ENCODE measurements around the gene MRPL52. TPM values are rescaled to one million over a fixed set of nuclear protein-coding genes. Genes with fewer than 3 reads are reported as not detected.

MRPL52 gene
- total RNA-seq, 2 donors from 2014 or later = 192 to 204 TPM

DNA sequence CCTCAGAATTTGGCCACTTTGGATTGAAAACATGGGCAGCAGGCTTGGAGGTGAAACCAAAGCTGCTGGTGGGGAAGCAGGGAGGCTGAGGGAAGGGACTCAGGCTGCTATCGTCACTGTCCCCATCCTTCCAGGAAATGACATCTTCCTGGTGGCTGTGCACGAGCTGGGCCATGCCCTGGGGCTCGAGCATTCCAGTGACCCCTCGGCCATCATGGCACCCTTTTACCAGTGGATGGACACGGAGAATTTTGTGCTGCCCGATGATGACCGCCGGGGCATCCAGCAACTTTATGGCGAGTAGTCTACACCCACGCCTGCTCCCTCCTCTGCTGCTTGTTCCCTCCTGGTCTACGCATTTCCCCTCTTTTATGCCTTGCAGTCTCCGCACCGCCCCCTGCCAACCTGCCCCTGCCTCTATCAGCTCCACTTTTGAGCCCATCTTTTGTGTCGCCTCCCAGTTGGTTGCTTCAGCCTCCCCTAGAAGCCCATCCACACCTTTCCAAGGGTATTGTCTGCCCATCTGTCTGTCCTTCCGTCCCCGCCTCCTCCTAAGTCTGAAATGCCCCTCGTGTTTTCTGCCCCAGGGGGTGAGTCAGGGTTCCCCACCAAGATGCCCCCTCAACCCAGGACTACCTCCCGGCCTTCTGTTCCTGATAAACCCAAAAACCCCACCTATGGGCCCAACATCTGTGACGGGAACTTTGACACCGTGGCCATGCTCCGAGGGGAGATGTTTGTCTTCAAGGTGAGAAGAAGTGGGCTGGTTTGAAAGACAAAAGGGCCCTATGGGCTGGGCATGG lies 13.6 kb downstream of the MRPL52 start:
- 91% methylated on average over 11 to 21 of the region's 21 CpGs for WGBS, 2 experiments (ENCODE audit: insufficient coverage in 1 of 2, insufficient read length in 1 of 2)
- Histone ChIP-seq H3K27ac (ENCODE audit: low read depth, low read length) (no peak overlapping the region), H3K4me1 (ENCODE audit: control insufficient read depth, insufficient read depth, low read length) (peaks cover 7% of the 10 kb centered on the region), H3K36me3 (ENCODE audit: control insufficient read depth, insufficient read depth, low read length) (peaks cover 67% of the 10 kb centered on the region), H3K4me3 (ENCODE audit: low read length) (no peak overlapping the region), H3K27me3 (ENCODE audit: control insufficient read depth, insufficient read depth, low read length, poor library complexity, severe bottlenecking) (no peaks in the 10 kb centered on the region), H3K9me3 (ENCODE audit: control insufficient read depth, low read length) (no peaks in the 10 kb centered on the region), H3K9ac (ENCODE audit: extremely low read depth, low read length, poor library complexity, severe bottlenecking) (no peak overlapping the region)
- TF ChIP-seq, protein P1, sequence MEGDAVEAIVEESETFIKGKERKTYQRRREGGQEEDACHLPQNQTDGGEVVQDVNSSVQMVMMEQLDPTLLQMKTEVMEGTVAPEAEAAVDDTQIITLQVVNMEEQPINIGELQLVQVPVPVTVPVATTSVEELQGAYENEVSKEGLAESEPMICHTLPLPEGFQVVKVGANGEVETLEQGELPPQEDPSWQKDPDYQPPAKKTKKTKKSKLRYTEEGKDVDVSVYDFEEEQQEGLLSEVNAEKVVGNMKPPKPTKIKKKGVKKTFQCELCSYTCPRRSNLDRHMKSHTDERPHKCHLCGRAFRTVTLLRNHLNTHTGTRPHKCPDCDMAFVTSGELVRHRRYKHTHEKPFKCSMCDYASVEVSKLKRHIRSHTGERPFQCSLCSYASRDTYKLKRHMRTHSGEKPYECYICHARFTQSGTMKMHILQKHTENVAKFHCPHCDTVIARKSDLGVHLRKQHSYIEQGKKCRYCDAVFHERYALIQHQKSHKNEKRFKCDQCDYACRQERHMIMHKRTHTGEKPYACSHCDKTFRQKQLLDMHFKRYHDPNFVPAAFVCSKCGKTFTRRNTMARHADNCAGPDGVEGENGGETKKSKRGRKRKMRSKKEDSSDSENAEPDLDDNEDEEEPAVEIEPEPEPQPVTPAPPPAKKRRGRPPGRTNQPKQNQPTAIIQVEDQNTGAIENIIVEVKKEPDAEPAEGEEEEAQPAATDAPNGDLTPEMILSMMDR (conservative IDR thresholded peaks at IDR 0.05) = no peak
- no peak overlapping the region for H3K4me3 Mint-ChIP-seq
- no peak for DNase-seq
- H3K36me3 Mint-ChIP-seq (ENCODE audit: low read depth) = peaks cover 67% of the 10 kb centered on the region
- H3K4me1 Mint-ChIP-seq = peaks cover 12% of the 10 kb centered on the region
- H3K27ac Mint-ChIP-seq = no peak overlapping the region
- no peaks in the 10 kb centered on the region for H3K27me3 Mint-ChIP-seq (ENCODE audit: insufficient read depth)
- H3K9me3 Mint-ChIP-seq = no peaks in the 10 kb centered on the region

- TF ChIP-seq, protein P1 (conservative IDR thresholded peaks at IDR 0.05) = no peak
- Histone ChIP-seq H3K4me3 (ENCODE audit: low read length) (no peak overlapping the region), H3K4me1 (ENCODE audit: control insufficient read depth, insufficient read depth, low read length) (no peaks in the 10 kb centered on the region), H3K9me3 (ENCODE audit: control insufficient read depth, low read length) (no peaks in the 10 kb centered on the region), H3K36me3 (ENCODE audit: control insufficient read depth, insufficient read depth, low read length) (peaks cover 60% of the 10 kb centered on the region), H3K9ac (ENCODE audit: extremely low read depth, low read length, poor library complexity, severe bottlenecking) (no peak overlapping the region), H3K27ac (ENCODE audit: low read depth, low read length) (no peak overlapping the region), H3K27me3 (ENCODE audit: control insufficient read depth, insufficient read depth, low read length, poor library complexity, severe bottlenecking) (no peaks in the 10 kb centered on the region)
- Mint-ChIP-seq H3K36me3 (ENCODE audit: low read depth) (peaks cover 63% of the 10 kb centered on the region), H3K4me1 (peaks cover 12% of the 10 kb centered on the region), H3K9me3 (no peaks in the 10 kb centered on the region), H3K27ac (peak overlapping the region; percentile 52), H3K4me3 (no peak overlapping the region), H3K27me3 (ENCODE audit: insufficient read depth) (no peaks in the 10 kb centered on the region)
- no peak for DNase-seq
- 94 to 95% methylated on average over 17 to 22 of the region's 22 CpGs for WGBS, 2 experiments (ENCODE audit: insufficient coverage in 1 of 2, insufficient read length in 1 of 2)
Measured at GRCh38 chr14:22844221-22845102, 14.8 kb downstream of the MRPL52 start.

DNA sequence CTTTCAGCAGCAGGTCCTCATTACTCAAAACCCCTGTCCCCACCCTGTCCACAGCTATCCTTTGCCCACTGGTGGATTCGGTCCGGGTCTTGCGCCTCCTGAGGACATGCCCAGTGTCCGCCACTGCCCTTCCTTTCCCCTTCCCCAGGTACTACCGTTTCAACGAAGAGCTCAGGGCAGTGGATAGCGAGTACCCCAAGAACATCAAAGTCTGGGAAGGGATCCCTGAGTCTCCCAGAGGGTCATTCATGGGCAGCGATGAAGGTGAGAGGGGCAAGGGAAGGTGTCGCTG lies 15.4 kb downstream of the MRPL52 start:
- H3K9ac ChIP-seq (ENCODE audit: extremely low read depth, low read length, poor library complexity, severe bottlenecking) = no peak overlapping the region
- no peak overlapping the region for H3K27ac Mint-ChIP-seq
- H3K36me3 Mint-ChIP-seq (ENCODE audit: low read depth) = peaks cover 61% of the 10 kb centered on the region

More for the DNA sequence above, 15.4 kb downstream of the MRPL52 start:
- no peak overlapping the region for H3K4me3 Mint-ChIP-seq
- Histone ChIP-seq H3K4me1 (ENCODE audit: control insufficient read depth, insufficient read depth, low read length) (no peaks in the 10 kb centered on the region), H3K36me3 (ENCODE audit: control insufficient read depth, insufficient read depth, low read length) (peaks cover 56% of the 10 kb centered on the region), H3K4me3 (ENCODE audit: low read length) (no peak overlapping the region), H3K27me3 (ENCODE audit: control insufficient read depth, insufficient read depth, low read length, poor library complexity, severe bottlenecking) (no peaks in the 10 kb centered on the region), H3K27ac (ENCODE audit: low read depth, low read length) (no peak overlapping the region), H3K9me3 (ENCODE audit: control insufficient read depth, low read length) (no peaks in the 10 kb centered on the region)
- no peaks in the 10 kb centered on the region for H3K27me3 Mint-ChIP-seq (ENCODE audit: insufficient read depth)
- no peaks in the 10 kb centered on the region for H3K9me3 Mint-ChIP-seq
- no peak for DNase-seq
- TF ChIP-seq, protein P1 (conservative IDR thresholded peaks at IDR 0.05) = no peak
- H3K4me1 Mint-ChIP-seq = peaks cover 12% of the 10 kb centered on the region
- WGBS, 2 experiments (ENCODE audit: insufficient coverage in 1 of 2, insufficient read length in 1 of 2) = 96 to 98% methylated on average over 7 to 9 of the region's 9 CpGs
